ENCODE measurements around the gene ITPRID2. TPM values are rescaled to one million over a fixed set of nuclear protein-coding genes. Genes with fewer than 3 reads are reported as not detected.

ITPRID2 gene
- total and polyA plus RNA-seq, 2 of the 8 experiments (the other 6 are each of a cell fraction or from before 2014, with no cell fraction given) = 1.9 to 12.6 TPM

GRCh38 chr2:181885096-181885495, 6.4 kb upstream of the ITPRID2 start:
- Histone ChIP-seq H3K23me2 (ENCODE audit: low read depth, low read length) (no peaks in the 10 kb centered on the region), H3K9ac (replicated peaks in 1 of 4; ENCODE audit: extremely low read depth in 1 of 4, low read depth in 3 of 4, low read length in 3 of 4) (no peak overlapping the region), H3K4ac (replicated peaks; ENCODE audit: insufficient read length, low read depth, low read length) (no peak overlapping the region), H2BK120ac (replicated peaks; ENCODE audit: low read depth, low read length) (no peak overlapping the region), H3K27ac (ENCODE audit: low read depth, low read length) (no peak overlapping the region), H2BK12ac (ENCODE audit: low read depth, low read length) (no peak overlapping the region), H3K9me3 (ENCODE audit: insufficient read depth in 2 of 2, low read depth in 1 of 2, low read length in 1 of 2) (no peaks in the 10 kb centered on the region), H3K36me3 (ENCODE audit: control insufficient read depth in 2 of 4, insufficient read depth in 4 of 4, low read length in 3 of 4) (no peaks in the 10 kb centered on the region), H3K4me2 (ENCODE audit: insufficient read depth in 1 of 2, low read depth in 2 of 2, low read length in 2 of 2) (no peak overlapping the region), H3K18ac (ENCODE audit: extremely low read depth, low read length) (no peak overlapping the region), H3K79me1 (ENCODE audit: low read depth, low read length) (no peaks in the 10 kb centered on the region), H4K8ac (ENCODE audit: extremely low read depth, insufficient read depth, low read length) (no peak overlapping the region), H3K27me3 (replicated peaks in 1 of 4; ENCODE audit: control insufficient read depth in 3 of 4, extremely low read depth in 1 of 4, insufficient read depth in 3 of 4, low read length in 3 of 4) (no peaks in the 10 kb centered on the region), H2AK5ac (ENCODE audit: low read depth, low read length) (no peak overlapping the region), H4K5ac (ENCODE audit: insufficient read length, low read depth, low read length) (no peak overlapping the region), H2BK20ac (ENCODE audit: low read length) (no peak overlapping the region), H2AFZ (ENCODE audit: low read length) (no peak overlapping the region), H3K56ac (replicated peaks; ENCODE audit: insufficient read length, low read depth, low read length) (no peak overlapping the region), H3K23ac (ENCODE audit: insufficient read length) (no peak overlapping the region), H2BK15ac (ENCODE audit: low read length) (no peak overlapping the region), H3K4me3 (ENCODE audit: extremely low read depth in 1 of 4, insufficient read depth in 2 of 4, low read depth in 3 of 4, low read length in 4 of 4) (no peak overlapping the region), H4K91ac (replicated peaks; ENCODE audit: insufficient read length, low read length) (no peak overlapping the region), H3K4me1 (replicated peaks in 1 of 4; ENCODE audit: control insufficient read depth in 3 of 4, insufficient read depth in 4 of 4, low read length in 3 of 4) (no peaks in the 10 kb centered on the region), H4K20me1 (replicated peaks in 1 of 2; ENCODE audit: control insufficient read depth in 1 of 2, insufficient read depth in 2 of 2, low read length in 2 of 2) (no peaks in the 10 kb centered on the region), H3K14ac (ENCODE audit: insufficient read length) (no peak overlapping the region), H2BK5ac (ENCODE audit: low read depth, low read length) (no peak overlapping the region), H3K79me2 (ENCODE audit: control insufficient read depth in 1 of 2, insufficient read depth in 2 of 2, low read length in 2 of 2) (no peaks in the 10 kb centered on the region)
- WGBS, 2 experiments (ENCODE audit: extremely low coverage in 1 of 2, insufficient coverage in 1 of 2, insufficient read length in 1 of 2, insufficient replicate concordance in 2 of 2, low coverage in 1 of 2, low lambda C conversion rate in 2 of 2, missing lambda C conversion rate in 1 of 2) = 78% methylated on average over 2 of the region's 2 CpGs; no CpG with 5 or more reads in 1 of the 2 experiments
- ChIA-PET POLR2A (ENCODE audit: partially characterized antibody) (no interaction called here), CTCF (ENCODE audit: partially characterized antibody) (no interaction called here)
- DNase-seq (ENCODE audit: low read depth in 1 of 2, low spot score in 2 of 2) (no peak), FAIRE-seq (no peak)
- no peak for TF ChIP-seq CEBPB (IDR thresholded peaks at IDR 0.05; ENCODE audit: low read depth, low read length)
- no peak for TF ChIP-seq GTF2F1 (IDR thresholded peaks at IDR 0.05; ENCODE audit: borderline replicate concordance, low read depth, low read length)
- TF ChIP-seq, protein P1, sequence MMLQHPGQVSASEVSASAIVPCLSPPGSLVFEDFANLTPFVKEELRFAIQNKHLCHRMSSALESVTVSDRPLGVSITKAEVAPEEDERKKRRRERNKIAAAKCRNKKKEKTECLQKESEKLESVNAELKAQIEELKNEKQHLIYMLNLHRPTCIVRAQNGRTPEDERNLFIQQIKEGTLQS (IDR thresholded peaks at IDR 0.05; ENCODE audit: insufficient read depth, low read depth, low read length) = no peak
- TF ChIP-seq HDAC2 (IDR thresholded peaks at IDR 0.05; ENCODE audit: borderline replicate concordance in 1 of 2, low read depth in 2 of 2, low read length in 2 of 2) = no peak
- no peak for TF ChIP-seq CTBP2 (IDR thresholded peaks at IDR 0.05; ENCODE audit: borderline replicate concordance, insufficient read depth, insufficient read length, low read length)
- TF ChIP-seq SIRT6 (IDR thresholded peaks at IDR 0.05; ENCODE audit: low read length) = no peak
- TF ChIP-seq TEAD4 (IDR thresholded peaks at IDR 0.05; ENCODE audit: low read depth, low read length) = no peak
- no peak for TF ChIP-seq KDM4A (IDR thresholded peaks at IDR 0.05; ENCODE audit: low read depth, low read length, severe bottlenecking)
- no peak for TF ChIP-seq ASH2L (IDR thresholded peaks at IDR 0.05; ENCODE audit: low read length)
- TF ChIP-seq BRCA1 (IDR thresholded peaks at IDR 0.05; ENCODE audit: low read depth, low read length) = no peak
- TF ChIP-seq SRF (IDR thresholded peaks at IDR 0.05; ENCODE audit: low read depth, low read length) = no peak
- TF ChIP-seq POLR2AphosphoS5 (IDR thresholded peaks at IDR 0.05; ENCODE audit: low read depth, low read length) = no peak
- no peak for TF ChIP-seq RXRA (IDR thresholded peaks at IDR 0.05; ENCODE audit: insufficient read depth, low read depth, low read length)
- TF ChIP-seq, protein P2, sequence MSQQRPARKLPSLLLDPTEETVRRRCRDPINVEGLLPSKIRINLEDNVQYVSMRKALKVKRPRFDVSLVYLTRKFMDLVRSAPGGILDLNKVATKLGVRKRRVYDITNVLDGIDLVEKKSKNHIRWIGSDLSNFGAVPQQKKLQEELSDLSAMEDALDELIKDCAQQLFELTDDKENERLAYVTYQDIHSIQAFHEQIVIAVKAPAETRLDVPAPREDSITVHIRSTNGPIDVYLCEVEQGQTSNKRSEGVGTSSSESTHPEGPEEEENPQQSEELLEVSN (IDR thresholded peaks at IDR 0.05) = no peak

Data from H1 (cell line).